HG03095 (cell line): ENCODE measurements around the gene OR6C70.
"Not testable (repeated sequence)": the region's sequence is repeated elsewhere in the genome, so short reads cannot be mapped to it uniquely, and the experiment has no call there.

Source experiments
- ATAC-seq: cut with Tn5 transposase; IDR thresholded peaks from one replicate; pipeline ENCODE4 v1.9.1; 2021; ENCODE audit warnings: moderate library complexity; ENCODE audit not compliant: unreplicated experiment

The OR6C70 gene

GRCh38 chr12:55470088-55470829 lies at the start of gene OR6C70:
Gene OR6C70 (minus strand): TSS chr12:55470138. CDS start chr12:55470138, 0 bp downstream.
- no peak for ATAC-seq

GRCh38 chr12:55516391-55516790 lies 46.5 kb upstream of the OR6C70 start:
- ATAC-seq = no peak

DNA sequence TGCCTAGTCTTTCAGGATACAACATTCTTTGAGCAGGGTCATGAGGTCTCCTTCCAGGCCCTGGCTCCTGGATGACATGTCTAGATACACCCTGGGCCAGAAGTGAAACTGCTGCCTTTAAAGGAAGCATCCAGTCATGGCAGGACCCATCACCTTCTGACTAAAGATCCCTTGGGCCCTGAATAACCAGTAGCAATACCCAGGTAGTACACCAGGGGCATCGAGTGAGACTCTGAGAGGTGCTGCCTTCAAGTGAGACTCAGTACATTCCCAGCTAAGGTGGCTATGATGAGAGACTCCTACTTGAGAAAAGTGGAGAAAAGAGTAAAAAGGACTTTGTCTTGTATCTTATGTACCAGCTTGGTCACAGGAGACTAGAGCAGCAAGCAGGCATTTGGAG lies 45.8 kb upstream of the OR6C70 start:
- ATAC-seq = no peak

- no peak for ATAC-seq
Observed at GRCh38 chr12:55501601-55502000, 31.7 kb upstream of the OR6C70 start.

- ATAC-seq = no peak
Observed at GRCh38 chr12:55499810-55500252, 29.9 kb upstream of the OR6C70 start.

GRCh38 chr12:55499231-55499630 lies 29.3 kb upstream of the OR6C70 start:
- ATAC-seq = no peak

DNA sequence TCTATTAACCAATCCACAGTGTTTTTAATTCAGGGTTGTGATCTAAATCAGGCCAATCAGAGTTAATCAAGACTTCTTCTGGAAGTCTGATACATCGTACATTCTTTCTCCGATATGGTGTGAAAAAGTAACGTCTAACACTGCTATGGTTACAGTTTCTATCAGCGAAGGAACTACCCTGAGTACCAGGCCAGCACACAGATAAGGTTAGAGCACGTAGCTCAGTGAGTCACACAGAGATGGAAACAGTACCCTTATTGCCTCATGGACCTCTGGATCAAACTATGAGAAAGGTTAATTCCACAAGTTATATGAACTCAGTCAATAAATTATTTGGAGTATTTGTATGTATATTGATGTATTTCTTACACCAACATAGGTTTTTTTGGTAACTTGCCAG lies 25.6 kb upstream of the OR6C70 start:
- no peak for ATAC-seq

GRCh38 chr12:55492078-55492477 lies 22.1 kb upstream of the OR6C70 start, which contains the start of gene OR6C68:
Gene OR6C68 (plus strand): TSS chr12:55492378. CDS start chr12:55492378, 0 bp downstream.
- ATAC-seq = no peak

- ATAC-seq = not testable (repeated sequence)
Observed at GRCh38 chr12:55484284-55484683, 14.3 kb upstream of the OR6C70 start.

DNA sequence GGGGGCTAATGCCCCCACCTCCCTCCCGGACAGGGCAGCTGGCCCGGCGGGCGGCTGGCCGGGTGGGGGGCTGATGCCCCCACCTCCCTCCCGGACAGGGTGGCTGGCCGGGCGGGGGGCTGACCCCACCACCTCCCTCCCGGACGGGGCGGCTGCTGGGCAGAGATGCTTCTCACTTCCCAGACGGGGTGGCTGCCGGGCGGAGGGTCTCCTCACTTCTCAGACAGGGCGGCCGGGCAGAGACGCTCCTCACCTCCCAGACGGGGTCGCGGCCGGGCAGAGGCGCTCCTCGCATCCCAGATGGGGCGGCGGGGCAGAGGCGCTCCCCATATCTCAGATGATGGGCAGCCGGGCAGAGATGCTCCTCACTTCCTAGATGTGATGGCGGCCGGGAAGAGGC lies 9.2 kb upstream of the OR6C70 start:
- not testable (repeated sequence) for ATAC-seq

DNA sequence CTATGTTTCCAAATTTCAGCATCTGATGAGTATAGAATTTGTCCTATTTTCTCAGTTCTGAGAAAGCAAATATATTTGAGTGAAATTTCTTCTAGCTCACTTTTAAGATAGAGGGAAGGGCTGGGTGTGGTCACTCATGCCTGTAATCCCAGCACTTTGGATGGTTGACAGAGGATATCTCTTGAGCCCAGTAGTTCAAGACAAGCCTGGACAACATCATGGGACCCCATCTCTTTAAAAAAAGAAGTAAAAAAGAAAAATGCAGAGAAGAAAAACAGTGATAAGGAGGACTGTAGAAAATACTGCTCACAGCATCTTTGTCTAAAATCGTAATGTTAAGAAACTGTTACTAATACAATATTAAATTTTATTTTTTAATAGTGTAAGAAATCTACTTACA lies 2.3 kb upstream of the OR6C70 start:
- no peak for ATAC-seq

GRCh38 chr12:55469291-55469690 lies 647 bp downstream of the OR6C70 start:
- no peak for ATAC-seq

- peak; percentile 54 for ATAC-seq
Observed at GRCh38 chr12:55467836-55468235, 2.1 kb downstream of the OR6C70 start.

GRCh38 chr12:55464926-55465325 lies 5.0 kb downstream of the OR6C70 start:
- not testable (repeated sequence) for ATAC-seq

DNA sequence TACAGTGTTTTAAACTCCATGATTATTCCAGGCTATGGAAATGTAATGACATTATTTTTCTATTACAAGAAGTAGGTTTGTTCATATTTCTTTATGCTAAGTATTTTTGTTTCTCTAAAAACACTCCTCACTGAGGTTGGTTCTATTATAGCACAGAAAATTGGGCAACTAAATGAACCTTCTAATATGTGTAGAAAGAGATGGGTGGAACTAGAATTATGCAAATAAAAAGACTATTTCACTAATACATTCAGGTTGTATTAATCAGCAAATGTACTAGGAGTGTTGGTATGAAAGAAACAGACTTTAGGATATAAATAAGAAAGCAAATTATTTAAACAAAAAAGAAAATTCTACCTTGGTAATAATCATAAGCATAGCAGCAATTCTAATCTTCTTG lies 21.1 kb downstream of the OR6C70 start:
- no peak for ATAC-seq

DNA sequence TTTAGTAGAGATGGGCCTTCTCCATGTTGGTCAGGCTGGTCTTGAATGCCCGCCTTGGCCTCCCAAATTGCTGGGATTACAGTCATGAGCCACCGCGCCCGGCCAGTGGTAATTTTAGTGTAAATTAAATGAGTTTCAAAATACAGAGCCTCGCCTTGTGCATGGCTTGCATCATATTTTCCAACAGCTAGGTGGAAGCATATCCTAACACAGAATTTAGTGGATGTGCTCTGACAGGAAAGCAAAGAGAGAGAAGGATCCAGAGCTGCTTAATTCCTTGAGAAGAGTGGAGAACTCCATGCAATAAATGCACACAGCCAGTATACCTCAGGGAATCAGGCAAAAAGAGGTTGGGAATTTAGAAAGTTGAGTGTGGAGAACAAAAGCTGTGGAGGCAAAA lies 23.6 kb downstream of the OR6C70 start:
- ATAC-seq = no peak

DNA sequence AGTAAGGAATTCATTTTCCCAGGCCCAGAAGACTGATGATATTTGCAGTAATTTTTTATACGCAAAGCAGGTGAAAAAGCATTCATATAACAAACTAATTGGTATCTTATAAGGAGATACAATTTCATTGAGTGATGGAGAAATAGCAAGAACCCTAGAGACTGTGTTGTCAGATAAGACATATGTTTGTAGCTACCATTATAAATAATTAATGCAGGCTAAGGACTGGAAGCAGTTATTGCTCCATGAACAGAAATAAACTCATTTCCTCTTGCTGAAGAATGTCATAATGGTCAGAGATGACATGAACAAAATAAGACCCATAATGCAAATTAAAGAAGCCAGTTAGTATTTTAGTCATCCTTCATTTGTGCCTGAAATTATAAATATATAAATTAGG lies 24.6 kb downstream of the OR6C70 start:
- ATAC-seq = no peak

DNA sequence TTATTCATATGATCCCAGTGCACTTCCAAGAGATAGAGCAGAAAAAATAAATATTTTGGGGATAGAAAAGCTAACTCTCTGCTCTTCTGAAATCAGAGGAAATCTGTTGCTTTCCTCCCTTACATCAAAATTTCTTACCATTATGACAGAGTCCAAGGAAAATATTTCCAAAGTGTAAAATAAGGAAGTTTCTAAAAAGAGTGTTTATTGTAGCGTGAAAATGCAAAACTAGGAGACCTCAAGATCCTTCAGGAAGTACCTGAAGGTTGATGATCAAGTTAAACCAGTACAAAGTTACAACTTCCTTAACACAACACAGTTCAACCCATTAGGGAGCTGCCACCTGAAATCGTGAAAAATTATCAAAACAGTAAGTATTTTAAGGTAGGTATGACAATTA lies 26.2 kb downstream of the OR6C70 start, which contains the start of gene OR6C2:
OR6C2 (plus strand) TSS at position 301 of the 400 bp plus-strand sequence. CDS start 8,138 bp downstream, outside the sequence.
- no peak for ATAC-seq

DNA sequence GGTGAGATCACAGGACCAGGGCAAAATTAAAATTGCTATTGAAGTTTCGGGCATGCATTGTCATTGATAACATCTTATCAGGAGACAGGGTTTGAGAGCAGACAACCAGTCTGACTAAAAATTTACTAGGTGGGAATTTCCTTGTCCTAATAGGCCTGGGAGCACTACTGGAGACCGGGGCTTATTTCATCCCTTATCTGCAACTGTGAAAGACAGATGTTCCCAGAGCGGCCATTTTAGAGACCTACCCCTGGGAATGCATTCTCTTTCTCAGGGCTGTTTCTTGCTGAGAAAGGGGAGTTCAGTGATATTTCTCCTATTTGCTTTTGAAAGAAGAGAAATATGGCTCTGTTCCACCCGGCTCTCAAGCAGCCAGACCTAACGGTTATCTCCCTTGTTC lies 28.7 kb downstream of the OR6C70 start:
- ATAC-seq = not testable (repeated sequence)

- no peak for ATAC-seq
Observed at GRCh38 chr12:55428331-55429243, 41.4 kb downstream of the OR6C70 start.

DNA sequence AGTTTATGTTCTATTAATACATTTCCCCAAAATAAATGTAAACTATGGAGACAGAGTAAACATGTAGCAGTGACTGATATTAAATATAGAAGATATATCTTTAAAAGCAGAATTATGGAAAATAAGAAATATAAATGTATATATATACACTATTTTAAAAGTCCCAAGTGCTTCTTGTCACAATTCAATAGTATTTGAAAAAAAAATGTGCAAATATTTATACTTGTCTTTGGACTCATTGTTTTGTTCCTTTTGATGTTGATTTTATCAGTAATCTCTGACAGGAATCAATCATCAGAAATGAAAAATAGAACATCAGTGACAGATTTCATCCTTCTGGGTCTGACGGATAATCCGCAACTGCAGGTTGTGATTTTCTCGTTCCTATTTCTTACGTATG lies 44.0 kb downstream of the OR6C70 start, which contains the start of gene OR6C76:
OR6C76 (plus strand) TSS at position 301 of the 400 bp plus-strand sequence; CDS start at position 301, 0 bp downstream.
- ATAC-seq = no peak
